Mesendoderm (in vitro differentiated cells): Measurements from ENCODE around the gene GLCE. TPM values are rescaled to one million over a fixed set of nuclear protein-coding genes. Genes with fewer than 3 reads are reported as not detected.

Source experiments
- DNase-seq: peaks from one replicate; pipeline ENCODE4 v3.0.0; 2013
- H2AK5ac ChIP-seq: 2 replicates; pipeline ENCODE4 v1.6.1; 2013; ENCODE audit warnings: low read length, inconsistent platforms
- H2BK120ac ChIP-seq: 2 replicates; pipeline ENCODE4 v1.6.1; 2013; ENCODE audit warnings: low read depth, mild to moderate bottlenecking, low read length, moderate library complexity, mixed read lengths
- H2BK15ac ChIP-seq: replicated peaks from 2 replicates; pipeline ENCODE4 v1.6.1; 2013; ENCODE audit warnings: low read depth, mild to moderate bottlenecking, moderate library complexity
- H2BK5ac ChIP-seq: 2 replicates; pipeline ENCODE4 v1.6.1; 2013; ENCODE audit warnings: low read length, inconsistent platforms
- H3K18ac ChIP-seq: 2 replicates; pipeline ENCODE4 v1.6.1; 2013; ENCODE audit warnings: mild to moderate bottlenecking, low read length, mixed read lengths
- H3K23ac ChIP-seq: one replicate; pipeline ENCODE4 v1.6.1; 2013; ENCODE audit warnings: low read length
- H3K27ac ChIP-seq: 2 replicates; pipeline ENCODE4 v1.5.1; 2013; ENCODE audit warnings: low read depth, mild to moderate bottlenecking, inconsistent platforms, low read length, moderate library complexity
- H3K27me3 ChIP-seq: 2 replicates; pipeline ENCODE4 v1.6.1; 2013; ENCODE audit warnings: low read length, control low read depth, mild to moderate bottlenecking, inconsistent platforms; ENCODE audit not compliant: insufficient read depth, poor library complexity
- H3K36me3 ChIP-seq: 2 replicates; pipeline ENCODE4 v1.6.1; 2013; ENCODE audit warnings: low read length, inconsistent platforms; ENCODE audit not compliant: control insufficient read depth, insufficient read depth
- H3K4ac ChIP-seq: one replicate; pipeline ENCODE4 v1.6.1; 2013; ENCODE audit warnings: low read depth, mild to moderate bottlenecking, low read length, moderate library complexity
- H3K4me1 ChIP-seq: 2 replicates; pipeline ENCODE4 v1.6.1; 2013; ENCODE audit warnings: low read depth, low read length, inconsistent platforms; ENCODE audit not compliant: control insufficient read depth
- H3K4me2 ChIP-seq: 2 replicates; pipeline ENCODE4 v1.6.1; 2013; ENCODE audit warnings: low read length
- H3K4me3 ChIP-seq: 2 replicates; pipeline ENCODE4 v1.5.1; 2013; ENCODE audit warnings: mild to moderate bottlenecking, low read length
- H3K56ac ChIP-seq: one replicate; pipeline ENCODE4 v1.6.1; 2013; ENCODE audit warnings: low read length
- H3K79me1 ChIP-seq: 2 replicates; pipeline ENCODE4 v1.6.1; 2013; ENCODE audit warnings: low read length, inconsistent platforms
- H3K79me2 ChIP-seq: 2 replicates; pipeline ENCODE4 v1.6.1; 2013; ENCODE audit warnings: mild to moderate bottlenecking, low read length; ENCODE audit not compliant: control insufficient read depth, insufficient read depth
- H3K9ac ChIP-seq: 2 replicates; pipeline ENCODE4 v1.6.1; 2013; ENCODE audit warnings: low read length, inconsistent platforms
- H4K5ac ChIP-seq: one replicate; pipeline ENCODE4 v1.6.1; 2013; ENCODE audit warnings: low read length
- H4K8ac ChIP-seq: one replicate; pipeline ENCODE4 v1.6.1; 2013; ENCODE audit warnings: low read depth, mild to moderate bottlenecking, control low read depth, low read length, moderate library complexity
- WGBS: extraction: QIAGEN DNeasy Blood & Tissue Kit; methylation state at CpG from one replicate; pipeline ENCODE4 v1.1.7; 2013; ENCODE audit warnings: low lambda C conversion rate, missing lambda C conversion rate; ENCODE audit not compliant: insufficient coverage; ENCODE audit errors: extremely low coverage; 5-methylcytosine and 5-hydroxymethylcytosine counted together
- polyA plus RNA-seq, 2 experiments: library from polyadenylated mRNA; stranded (reverse); fragments of 200-250 nt; gene quantifications; one replicate each; pipeline ENCODE4 v1.2.3, GENCODE V29; 2013

Gene GLCE
- 7.9 TPM for polyA plus RNA-seq (2013, experiment 1 of 2)
- 7.9 TPM for polyA plus RNA-seq (2013, experiment 2 of 2)

DNA sequence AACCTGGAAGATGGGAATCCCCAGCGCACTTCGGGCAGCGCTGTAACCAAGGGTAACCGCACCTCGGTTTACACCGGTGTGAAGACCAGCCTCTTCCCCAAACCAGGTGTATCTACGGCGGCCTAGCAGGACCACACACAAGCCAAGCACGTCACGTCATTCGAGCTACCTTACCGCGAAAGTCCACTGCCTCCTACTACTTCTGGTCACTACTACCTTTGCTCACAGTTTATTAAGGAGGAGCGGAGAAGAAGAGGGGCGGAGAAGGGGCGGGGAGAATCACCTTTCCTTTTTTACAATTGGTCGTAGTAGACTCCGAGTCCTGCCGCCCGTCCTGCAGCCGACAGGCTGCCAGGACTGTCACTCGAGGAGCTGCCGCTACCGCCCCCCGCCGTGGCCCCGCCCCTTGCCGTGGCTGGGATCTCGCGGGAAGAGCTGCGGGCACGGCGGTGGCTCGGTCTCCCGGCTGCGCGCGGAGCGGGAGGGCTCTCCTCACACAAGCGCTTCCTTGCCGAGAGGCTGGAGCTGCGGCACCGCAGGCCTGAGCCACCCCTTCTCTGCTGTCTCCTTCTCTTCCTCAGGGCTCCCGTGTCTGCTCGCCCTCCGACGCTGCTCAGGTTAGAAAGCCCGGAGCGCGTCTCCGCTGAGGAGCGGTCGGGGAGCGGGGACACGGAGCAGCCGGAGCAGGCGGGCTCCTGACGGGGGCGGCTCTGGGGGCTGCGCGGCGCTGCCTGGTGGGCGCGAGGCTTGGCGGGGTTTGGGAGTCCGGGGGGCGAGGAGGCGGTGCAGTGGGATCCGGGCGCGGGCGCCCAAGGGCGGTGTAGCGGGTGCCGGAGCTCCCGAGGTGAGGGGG is at the start of gene GLCE:
Gene GLCE, plus strand, starts transcription at position 495 of the 853 bp plus-strand sequence. CDS start 95,172 bp downstream, outside the sequence.
- H4K5ac ChIP-seq: no peak within 1 kb of the TSS
- H4K8ac ChIP-seq: no peak within 1 kb of the TSS
- H3K18ac ChIP-seq: peak within 1 kb of the TSS; percentile 65
- H3K27ac ChIP-seq: peak within 1 kb of the TSS; percentile 42
- peak; percentile 99 for DNase-seq
- no peak within 1 kb of the TSS for H2BK15ac ChIP-seq
- no peak within 1 kb of the TSS for H2BK5ac ChIP-seq
- H3K23ac ChIP-seq: peak within 1 kb of the TSS; percentile 52
- peak within 1 kb of the TSS; percentile 84 for H3K4me2 ChIP-seq
- H3K9ac ChIP-seq: peak within 1 kb of the TSS; percentile 96
- peak within 1 kb of the TSS; percentile 94 for H3K4me3 ChIP-seq
- H3K79me1 ChIP-seq: no peaks in the 10 kb centered on the region
- no peaks in the 10 kb centered on the region for H3K79me2 ChIP-seq
- no peak within 1 kb of the TSS for H2AK5ac ChIP-seq
- H3K56ac ChIP-seq: peak within 1 kb of the TSS; percentile 96
- no peak within 1 kb of the TSS for H2BK120ac ChIP-seq
- no peaks in the 10 kb centered on the region for H3K4me1 ChIP-seq
- H3K4ac ChIP-seq: no peak within 1 kb of the TSS
- H3K27me3 ChIP-seq: no peaks in the 10 kb centered on the region
- WGBS: no CpG with 5 or more reads among the region's 76 CpGs
- H3K36me3 ChIP-seq: no peaks in the 10 kb centered on the region

DNA sequence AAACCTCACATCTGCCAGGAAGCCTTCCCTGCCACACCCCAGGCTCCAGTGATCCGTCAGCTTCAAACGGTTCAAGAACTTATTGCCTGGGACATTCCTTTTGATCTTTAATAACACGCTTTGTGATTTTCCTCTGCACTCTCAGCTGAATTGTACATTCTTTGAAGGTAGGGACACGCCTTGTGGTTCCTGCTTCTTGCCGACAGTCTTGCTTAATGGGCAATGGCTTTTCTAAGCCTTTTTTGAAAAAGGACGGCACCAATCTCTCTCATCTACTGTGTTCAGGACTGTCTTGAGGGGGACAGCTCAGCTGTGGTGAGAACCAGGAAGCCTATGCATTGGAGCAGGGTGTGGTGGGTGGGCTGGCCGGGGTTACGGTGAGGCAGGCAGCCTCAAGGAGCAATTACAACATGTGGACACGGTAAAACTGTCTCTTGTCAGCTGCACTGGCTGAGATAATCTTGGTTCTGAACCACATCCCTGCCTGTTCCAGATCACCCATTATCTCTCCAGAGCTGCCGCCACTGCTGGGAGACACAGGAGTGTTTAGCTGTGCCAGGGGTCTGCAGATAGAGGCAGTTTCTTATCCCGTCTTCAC is 46.0 kb upstream of the GLCE start:
- no peak overlapping the region for H3K18ac ChIP-seq
- H3K79me2 ChIP-seq: no peaks in the 10 kb centered on the region
- H3K4me2 ChIP-seq: no peak overlapping the region
- no peak overlapping the region for H2BK5ac ChIP-seq
- no peak overlapping the region for H3K4ac ChIP-seq
- WGBS: no CpG with 5 or more reads among the region's 11 CpGs
- no peak overlapping the region for H3K4me3 ChIP-seq
- no peaks in the 10 kb centered on the region for H3K36me3 ChIP-seq
- H3K27ac ChIP-seq: no peak overlapping the region
- no peak overlapping the region for H3K56ac ChIP-seq
- no peak overlapping the region for H4K8ac ChIP-seq
- no peaks in the 10 kb centered on the region for H3K27me3 ChIP-seq
- H2BK120ac ChIP-seq: no peak overlapping the region
- H3K23ac ChIP-seq: no peak overlapping the region
- no peak overlapping the region for H2AK5ac ChIP-seq
- no peak for DNase-seq
- H3K4me1 ChIP-seq: peaks cover 12% of the 10 kb centered on the region
- no peak overlapping the region for H2BK15ac ChIP-seq
- H3K79me1 ChIP-seq: no peaks in the 10 kb centered on the region
- H3K9ac ChIP-seq: no peak overlapping the region
- no peak overlapping the region for H4K5ac ChIP-seq

DNA sequence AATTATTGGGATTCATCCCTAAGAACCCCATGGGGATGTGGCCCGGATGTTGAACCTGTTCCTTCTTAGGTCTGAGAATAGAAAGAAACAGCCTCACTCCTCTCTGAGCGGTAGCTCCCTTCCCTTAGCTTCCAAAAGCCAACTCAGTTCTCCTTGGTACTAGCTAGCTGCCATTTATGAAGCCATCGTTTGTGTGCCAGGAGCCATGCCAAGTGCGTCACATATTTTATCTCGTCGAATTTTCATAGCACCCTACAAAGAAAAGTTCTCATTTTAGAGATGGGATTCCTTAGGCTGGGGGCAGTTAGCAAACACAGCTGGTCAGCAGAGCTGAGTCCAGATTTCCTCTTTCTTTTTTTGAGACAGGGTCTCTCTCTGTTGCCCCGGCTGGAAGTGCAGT is 45.4 kb upstream of the GLCE start:
- no peak overlapping the region for H2BK120ac ChIP-seq
- no peak overlapping the region for H2AK5ac ChIP-seq
- no peak overlapping the region for H3K4ac ChIP-seq
- no peak overlapping the region for H4K8ac ChIP-seq
- H3K56ac ChIP-seq: no peak overlapping the region
- no peaks in the 10 kb centered on the region for H3K36me3 ChIP-seq
- WGBS: no CpG with 5 or more reads among the region's 7 CpGs
- peaks cover 13% of the 10 kb centered on the region for H3K4me1 ChIP-seq
- no peak overlapping the region for H3K18ac ChIP-seq
- H3K4me3 ChIP-seq: no peak overlapping the region
- no peak overlapping the region for H4K5ac ChIP-seq
- H3K27me3 ChIP-seq: no peaks in the 10 kb centered on the region
- no peak overlapping the region for H3K9ac ChIP-seq
- no peak overlapping the region for H3K4me2 ChIP-seq
- H3K79me2 ChIP-seq: no peaks in the 10 kb centered on the region
- no peak overlapping the region for H2BK5ac ChIP-seq
- DNase-seq: no peak
- H3K79me1 ChIP-seq: no peaks in the 10 kb centered on the region
- H2BK15ac ChIP-seq: no peak overlapping the region
- H3K27ac ChIP-seq: no peak overlapping the region
- H3K23ac ChIP-seq: no peak overlapping the region

DNA sequence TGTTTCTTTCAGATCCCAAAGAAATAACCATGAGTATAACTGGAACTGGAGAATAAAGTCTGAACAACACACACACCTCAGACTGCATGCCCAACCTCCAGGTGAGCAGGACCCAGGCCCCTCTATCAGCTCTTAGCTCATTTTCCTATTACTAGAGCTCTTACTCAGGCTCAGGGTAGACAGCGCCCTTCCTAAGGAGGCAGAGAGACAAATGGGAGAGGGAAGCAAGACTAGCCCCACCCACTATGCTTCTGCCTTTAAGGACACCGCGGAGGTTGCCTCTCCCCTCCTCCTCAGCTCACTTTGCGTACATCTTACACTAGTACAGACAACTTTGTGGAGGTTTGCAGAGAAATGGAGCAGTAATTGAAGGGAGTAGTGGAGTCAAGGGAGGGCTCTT is 44.0 kb upstream of the GLCE start:
- H3K4ac ChIP-seq: no peak overlapping the region
- H3K79me1 ChIP-seq: no peaks in the 10 kb centered on the region
- H3K4me2 ChIP-seq: no peak overlapping the region
- no peak overlapping the region for H3K4me3 ChIP-seq
- H3K23ac ChIP-seq: no peak overlapping the region
- H3K4me1 ChIP-seq: peaks cover 13% of the 10 kb centered on the region
- DNase-seq: peak; percentile 52
- H3K18ac ChIP-seq: no peak overlapping the region
- no peak overlapping the region for H4K8ac ChIP-seq
- no peak overlapping the region for H3K9ac ChIP-seq
- H2BK5ac ChIP-seq: no peak overlapping the region
- H2BK120ac ChIP-seq: no peak overlapping the region
- no peaks in the 10 kb centered on the region for H3K79me2 ChIP-seq
- no peak overlapping the region for H2AK5ac ChIP-seq
- H4K5ac ChIP-seq: no peak overlapping the region
- no peaks in the 10 kb centered on the region for H3K27me3 ChIP-seq
- H3K56ac ChIP-seq: no peak overlapping the region
- H2BK15ac ChIP-seq: no peak overlapping the region
- whole genome bisulfite sequencing: no CpG with 5 or more reads among the region's 4 CpGs
- no peak overlapping the region for H3K27ac ChIP-seq
- H3K36me3 ChIP-seq: no peaks in the 10 kb centered on the region

DNA sequence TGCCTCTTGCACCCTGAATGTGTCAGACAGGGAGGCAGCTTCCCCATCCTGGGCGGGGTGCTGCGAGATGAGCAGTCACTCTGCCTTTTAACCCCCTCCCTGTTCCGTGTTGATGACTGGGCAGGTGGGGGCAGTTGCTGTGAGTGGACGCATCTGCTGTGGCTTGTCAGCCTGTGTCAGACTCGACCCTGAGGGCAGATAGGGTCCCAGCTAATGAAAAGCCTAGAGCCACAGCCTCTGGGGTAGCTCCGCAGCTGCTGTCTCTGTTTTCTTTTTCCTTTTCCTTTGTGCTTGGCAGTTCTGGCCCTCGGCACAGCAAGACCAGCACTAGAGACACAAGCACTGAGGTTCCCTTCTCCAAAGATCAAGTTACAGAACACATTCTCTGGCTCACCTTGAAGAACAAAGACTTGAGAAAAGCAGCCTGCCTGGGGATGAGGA is 43.0 kb upstream of the GLCE start:
- Histone ChIP-seq H3K4ac (no peak overlapping the region), H3K79me2 (no peaks in the 10 kb centered on the region), H2AK5ac (no peak overlapping the region), H3K79me1 (no peaks in the 10 kb centered on the region), H4K5ac (no peak overlapping the region), H3K4me1 (peaks cover 13% of the 10 kb centered on the region), H2BK120ac (no peak overlapping the region), H4K8ac (no peak overlapping the region), H3K56ac (peak overlapping the region; percentile 75), H3K4me2 (peak overlapping the region; percentile 19), H3K23ac (no peak overlapping the region), H3K27ac (peak overlapping the region; percentile 7), H2BK15ac (no peak overlapping the region), H3K18ac (no peak overlapping the region), H3K9ac (peak overlapping the region; percentile 12), H3K27me3 (no peaks in the 10 kb centered on the region), H3K36me3 (no peaks in the 10 kb centered on the region), H3K4me3 (no peak overlapping the region), H2BK5ac (no peak overlapping the region)
- peak; percentile 81 for DNase-seq
- no CpG with 5 or more reads among the region's 7 CpGs for WGBS
